Measurements from ENCODE around the gene DYNLRB1. TPM values are rescaled to one million over a fixed set of nuclear protein-coding genes. Genes with fewer than 3 reads are reported as not detected.

The DYNLRB1 gene
- total and polyA plus RNA-seq, 2 of the 13 experiments (the other 11 are each of a cell fraction or from before 2014, with no cell fraction given) = 140 to 244 TPM

- TF ChIP-seq, protein P1, sequence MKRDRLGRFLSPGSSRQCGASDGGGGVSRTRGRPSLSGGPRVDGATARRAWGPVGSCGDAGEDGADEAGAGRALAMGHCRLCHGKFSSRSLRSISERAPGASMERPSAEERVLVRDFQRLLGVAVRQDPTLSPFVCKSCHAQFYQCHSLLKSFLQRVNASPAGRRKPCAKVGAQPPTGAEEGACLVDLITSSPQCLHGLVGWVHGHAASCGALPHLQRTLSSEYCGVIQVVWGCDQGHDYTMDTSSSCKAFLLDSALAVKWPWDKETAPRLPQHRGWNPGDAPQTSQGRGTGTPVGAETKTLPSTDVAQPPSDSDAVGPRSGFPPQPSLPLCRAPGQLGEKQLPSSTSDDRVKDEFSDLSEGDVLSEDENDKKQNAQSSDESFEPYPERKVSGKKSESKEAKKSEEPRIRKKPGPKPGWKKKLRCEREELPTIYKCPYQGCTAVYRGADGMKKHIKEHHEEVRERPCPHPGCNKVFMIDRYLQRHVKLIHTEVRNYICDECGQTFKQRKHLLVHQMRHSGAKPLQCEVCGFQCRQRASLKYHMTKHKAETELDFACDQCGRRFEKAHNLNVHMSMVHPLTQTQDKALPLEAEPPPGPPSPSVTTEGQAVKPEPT (CRISPR knock-in tag; IDR thresholded peaks at IDR 0.05; ENCODE audit: low read depth) = 0 out of 2 replicates have a peak, but pooled peaks have one; percentile 10
- TF ChIP-seq USF2 (IDR thresholded peaks at IDR 0.05; ENCODE audit: low read depth, low read length) = no peak
- TF ChIP-seq USF2 (CRISPR knock-in tag; IDR thresholded peaks at IDR 0.05; ENCODE audit: borderline replicate concordance) = no peak
- no peak for TF ChIP-seq ZNF577 (CRISPR knock-in tag; IDR thresholded peaks at IDR 0.05; ENCODE audit: borderline replicate concordance, low read depth)
- 0 out of 2 replicates have a peak, but pooled peaks have one; percentile 16 for TF ChIP-seq POLR2AphosphoS5 (IDR thresholded peaks at IDR 0.05; ENCODE audit: low read depth, low read length)
- TF ChIP-seq ZNF770 (CRISPR knock-in tag; IDR thresholded peaks at IDR 0.05) = no peak
- TF ChIP-seq ZNF557 (CRISPR knock-in tag; IDR thresholded peaks at IDR 0.05) = no peak
- no peak for TF ChIP-seq ZNF367 (CRISPR knock-in tag; IDR thresholded peaks at IDR 0.05; ENCODE audit: borderline replicate concordance)
- no peak for TF ChIP-seq MTF1 (CRISPR knock-in tag; IDR thresholded peaks at IDR 0.05)
- TF ChIP-seq, protein P2, sequence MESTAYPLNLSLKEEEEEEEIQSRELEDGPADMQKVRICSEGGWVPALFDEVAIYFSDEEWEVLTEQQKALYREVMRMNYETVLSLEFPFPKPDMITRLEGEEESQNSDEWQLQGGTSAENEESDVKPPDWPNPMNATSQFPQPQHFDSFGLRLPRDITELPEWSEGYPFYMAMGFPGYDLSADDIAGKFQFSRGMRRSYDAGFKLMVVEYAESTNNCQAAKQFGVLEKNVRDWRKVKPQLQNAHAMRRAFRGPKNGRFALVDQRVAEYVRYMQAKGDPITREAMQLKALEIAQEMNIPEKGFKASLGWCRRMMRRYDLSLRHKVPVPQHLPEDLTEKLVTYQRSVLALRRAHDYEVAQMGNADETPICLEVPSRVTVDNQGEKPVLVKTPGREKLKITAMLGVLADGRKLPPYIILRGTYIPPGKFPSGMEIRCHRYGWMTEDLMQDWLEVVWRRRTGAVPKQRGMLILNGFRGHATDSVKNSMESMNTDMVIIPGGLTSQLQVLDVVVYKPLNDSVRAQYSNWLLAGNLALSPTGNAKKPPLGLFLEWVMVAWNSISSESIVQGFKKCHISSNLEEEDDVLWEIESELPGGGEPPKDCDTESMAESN (CRISPR knock-in tag; conservative IDR thresholded peaks at IDR 0.05) = no peak
- no peak for TF ChIP-seq ZNF550 (CRISPR knock-in tag; IDR thresholded peaks at IDR 0.05; ENCODE audit: borderline replicate concordance)
- 0 out of 2 replicates have a peak, but pooled peaks have one; percentile 20 for TF ChIP-seq PHF20 (CRISPR knock-in tag; IDR thresholded peaks at IDR 0.05)
- TF ChIP-seq KDM5A (IDR thresholded peaks at IDR 0.05; ENCODE audit: borderline replicate concordance, low read length) = no peak
- TF ChIP-seq ZNF17 (CRISPR knock-in tag; IDR thresholded peaks at IDR 0.05) = no peak
- no peak for TF ChIP-seq THRA (CRISPR knock-in tag; IDR thresholded peaks at IDR 0.05; ENCODE audit: borderline replicate concordance)
- TF ChIP-seq NAIF1 (CRISPR knock-in tag; IDR thresholded peaks at IDR 0.05; ENCODE audit: borderline replicate concordance) = no peak
Observed at GRCh38 chr20:34552569-34552968, 36.3 kb downstream of the DYNLRB1 start (continued).

All from HepG2 (cell line).